ENCODE data around the gene EPHA10. TPM values are rescaled to one million over a fixed set of nuclear protein-coding genes. Genes with fewer than 3 reads are reported as not detected.
"Not testable (repeated sequence)": the region's sequence is repeated elsewhere in the genome, so short reads cannot be mapped to it uniquely, and the experiment has no call there.

The EPHA10 gene
- total and polyA plus RNA-seq, 2 donors, result 0.05 to 0.15 TPM

- not testable (repeated sequence) for DNase-seq (ENCODE audit: extremely low spot score); H3K36me3 ChIP-seq (ENCODE audit: insufficient read depth); H3K4me1 ChIP-seq (ENCODE audit: insufficient read depth); H3K4me3 ChIP-seq (ENCODE audit: low read depth, low read length); H3K27ac ChIP-seq (ENCODE audit: low read depth)
- WGBS, result 79% methylated on average over 7 of the region's 7 CpGs
Observed at GRCh38 chr1:37737975-37738374, 26.9 kb downstream of the EPHA10 start.

GRCh38 chr1:37734629-37735591 is 30.0 kb downstream of the EPHA10 start:
- WGBS, result 10% methylated on average over 32 of the region's 32 CpGs
- no peaks in the 10 kb centered on the region for H3K36me3 ChIP-seq (ENCODE audit: insufficient read depth)
- H3K4me1 ChIP-seq (ENCODE audit: insufficient read depth), result no peaks in the 10 kb centered on the region
- no peak overlapping the region for H3K27ac ChIP-seq (ENCODE audit: low read depth)
- DNase-seq (ENCODE audit: extremely low spot score), result no peak
- no peak overlapping the region for H3K4me3 ChIP-seq (ENCODE audit: low read depth, low read length)

GRCh38 chr1:37732111-37732780 is 32.7 kb downstream of the EPHA10 start:
- DNase-seq (ENCODE audit: extremely low spot score), result no peak
- H3K4me1 ChIP-seq (ENCODE audit: insufficient read depth), result no peaks in the 10 kb centered on the region
- 74% methylated on average over 12 of the region's 12 CpGs for WGBS
- H3K36me3 ChIP-seq (ENCODE audit: insufficient read depth), result no peaks in the 10 kb centered on the region
- no peak overlapping the region for H3K27ac ChIP-seq (ENCODE audit: low read depth)
- H3K4me3 ChIP-seq (ENCODE audit: low read depth, low read length), result no peak overlapping the region

- Histone ChIP-seq H3K4me3 (ENCODE audit: low read depth, low read length) (no peak overlapping the region), H3K36me3 (ENCODE audit: insufficient read depth) (no peaks in the 10 kb centered on the region), H3K4me1 (ENCODE audit: insufficient read depth) (no peaks in the 10 kb centered on the region), H3K27ac (ENCODE audit: low read depth) (no peak overlapping the region)
- 84% methylated on average over 15 of the region's 15 CpGs for WGBS
- DNase-seq (ENCODE audit: extremely low spot score), result no peak
Observed at GRCh38 chr1:37731312-37732019, 33.5 kb downstream of the EPHA10 start.

GRCh38 chr1:37730376-37730775 is 34.5 kb downstream of the EPHA10 start:
- no peak overlapping the region for H3K27ac ChIP-seq (ENCODE audit: low read depth)
- no peaks in the 10 kb centered on the region for H3K36me3 ChIP-seq (ENCODE audit: insufficient read depth)
- DNase-seq (ENCODE audit: extremely low spot score), result no peak
- no peaks in the 10 kb centered on the region for H3K4me1 ChIP-seq (ENCODE audit: insufficient read depth)
- 75% methylated on average over 5 of the region's 5 CpGs for WGBS
- no peak overlapping the region for H3K4me3 ChIP-seq (ENCODE audit: low read depth, low read length)

- Histone ChIP-seq H3K36me3 (ENCODE audit: insufficient read depth) (no peaks in the 10 kb centered on the region), H3K27ac (ENCODE audit: low read depth) (no peak overlapping the region), H3K4me1 (ENCODE audit: insufficient read depth) (no peaks in the 10 kb centered on the region), H3K4me3 (ENCODE audit: low read depth, low read length) (no peak overlapping the region)
- no peak for DNase-seq (ENCODE audit: extremely low spot score)
- 77% methylated on average over 4 of the region's 4 CpGs for WGBS
Observed at GRCh38 chr1:37728416-37728815, 36.5 kb downstream of the EPHA10 start.

GRCh38 chr1:37726751-37727585 is 38.0 kb downstream of the EPHA10 start:
- DNase-seq (ENCODE audit: extremely low spot score), result no peak
- WGBS, result 42% methylated on average over 15 of the region's 15 CpGs

GRCh38 chr1:37725851-37726613 is 38.9 kb downstream of the EPHA10 start:
- WGBS, result 66% methylated on average over 14 of the region's 14 CpGs
- H3K4me1 ChIP-seq (ENCODE audit: insufficient read depth), result no peaks in the 10 kb centered on the region
- no peaks in the 10 kb centered on the region for H3K36me3 ChIP-seq (ENCODE audit: insufficient read depth)
- H3K27ac ChIP-seq (ENCODE audit: low read depth), result no peak overlapping the region
- no peak for DNase-seq (ENCODE audit: extremely low spot score)
- no peak overlapping the region for H3K4me3 ChIP-seq (ENCODE audit: low read depth, low read length)

More at GRCh38 chr1:37726751-37727585, 38.0 kb downstream of the EPHA10 start:
- Histone ChIP-seq H3K4me1 (ENCODE audit: insufficient read depth) (no peaks in the 10 kb centered on the region), H3K27ac (ENCODE audit: low read depth) (no peak overlapping the region), H3K36me3 (ENCODE audit: insufficient read depth) (no peaks in the 10 kb centered on the region), H3K4me3 (ENCODE audit: low read depth, low read length) (no peak overlapping the region)

- Histone ChIP-seq H3K4me3 (ENCODE audit: low read depth, low read length) (no peak overlapping the region), H3K36me3 (ENCODE audit: insufficient read depth) (no peaks in the 10 kb centered on the region), H3K27ac (ENCODE audit: low read depth) (no peak overlapping the region), H3K4me1 (ENCODE audit: insufficient read depth) (no peaks in the 10 kb centered on the region)
- no peak for DNase-seq (ENCODE audit: extremely low spot score)
- 70% methylated on average over 6 of the region's 6 CpGs for WGBS
Observed at GRCh38 chr1:37724575-37724974, 40.3 kb downstream of the EPHA10 start.

- no peak overlapping the region for H3K4me3 ChIP-seq (ENCODE audit: low read depth, low read length)
- H3K4me1 ChIP-seq (ENCODE audit: insufficient read depth), result no peaks in the 10 kb centered on the region
- H3K27ac ChIP-seq (ENCODE audit: low read depth), result no peak overlapping the region
- WGBS, result 52% methylated on average over 11 of the region's 11 CpGs
- H3K36me3 ChIP-seq (ENCODE audit: insufficient read depth), result no peaks in the 10 kb centered on the region
- no peak for DNase-seq (ENCODE audit: extremely low spot score)
Observed at GRCh38 chr1:37723390-37724078, 41.4 kb downstream of the EPHA10 start.

- Histone ChIP-seq H3K4me3 (ENCODE audit: low read depth, low read length) (no peak overlapping the region), H3K4me1 (ENCODE audit: insufficient read depth) (no peaks in the 10 kb centered on the region), H3K36me3 (ENCODE audit: insufficient read depth) (no peaks in the 10 kb centered on the region), H3K27ac (ENCODE audit: low read depth) (no peak overlapping the region)
- DNase-seq (ENCODE audit: extremely low spot score), result no peak
- WGBS, result 77% methylated on average over 6 of the region's 6 CpGs
Observed at GRCh38 chr1:37723072-37723389, 41.9 kb downstream of the EPHA10 start.
